ENCODE measurements around the gene PTPRZ1.

The PTPRZ1 gene

DNA sequence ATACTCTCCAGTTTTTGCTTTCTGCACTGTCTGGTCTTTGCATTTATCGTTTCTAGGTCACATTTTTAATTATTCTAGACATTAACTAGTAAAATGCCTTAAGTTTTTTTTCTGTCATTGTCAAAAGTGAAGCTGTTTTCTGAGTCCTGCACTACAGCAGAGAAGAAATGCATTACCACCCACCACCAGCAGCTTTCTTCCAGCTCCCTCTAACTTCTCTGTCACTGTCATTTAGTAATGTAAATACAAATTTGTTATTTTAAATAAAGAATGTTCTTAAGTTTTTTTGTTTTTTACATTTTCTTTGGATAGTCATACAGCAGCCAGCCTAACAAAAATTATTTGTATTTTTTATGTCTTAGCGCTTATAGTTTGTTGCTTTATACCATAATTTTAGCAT lies 18.8 kb downstream of the PTPRZ1 start:
- no peak for DNase-seq (ENCODE audit: low read depth in 3 of 3)

DNA sequence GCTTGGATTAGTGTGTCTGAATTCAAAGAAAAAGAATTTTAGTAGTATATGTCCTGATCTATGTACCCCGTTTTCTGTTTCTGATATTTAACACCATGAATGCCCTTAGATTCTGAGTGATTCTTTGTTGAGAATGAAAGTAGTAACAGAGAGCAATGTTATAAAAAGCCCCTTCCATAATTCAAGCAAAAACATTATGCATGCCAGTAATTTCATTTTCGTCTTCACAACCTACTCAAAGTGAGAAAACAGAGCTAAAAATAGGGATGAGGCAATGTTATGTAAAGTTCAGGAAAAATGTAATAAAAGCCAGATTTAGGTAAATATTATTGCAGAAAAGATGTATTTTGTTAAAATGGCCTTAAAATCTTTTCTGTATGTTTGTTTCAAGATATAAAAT lies 28.1 kb downstream of the PTPRZ1 start:
- no peak for DNase-seq (ENCODE audit: low read depth in 3 of 3)

DNA sequence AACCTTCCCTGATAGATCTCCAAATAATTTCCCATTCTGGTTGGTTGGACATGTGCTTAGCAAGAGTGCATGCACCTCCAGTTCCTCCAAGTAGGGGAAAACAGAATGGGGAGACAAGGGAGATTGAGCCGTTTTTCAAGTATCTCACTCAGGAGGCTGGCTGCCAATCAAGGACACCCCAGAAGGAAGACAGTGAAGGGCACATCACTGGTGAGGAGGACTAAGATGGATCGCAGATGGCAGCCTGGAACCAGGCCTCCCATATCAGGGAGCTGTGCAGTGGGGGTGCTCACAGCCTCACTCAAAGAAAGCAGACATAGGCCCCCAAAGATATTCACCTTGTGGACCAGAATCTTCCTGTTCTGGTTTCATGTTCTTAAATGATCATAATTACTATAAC lies 31.2 kb downstream of the PTPRZ1 start:
- DNase-seq (ENCODE audit: low read depth in 3 of 3), result no peak

DNA sequence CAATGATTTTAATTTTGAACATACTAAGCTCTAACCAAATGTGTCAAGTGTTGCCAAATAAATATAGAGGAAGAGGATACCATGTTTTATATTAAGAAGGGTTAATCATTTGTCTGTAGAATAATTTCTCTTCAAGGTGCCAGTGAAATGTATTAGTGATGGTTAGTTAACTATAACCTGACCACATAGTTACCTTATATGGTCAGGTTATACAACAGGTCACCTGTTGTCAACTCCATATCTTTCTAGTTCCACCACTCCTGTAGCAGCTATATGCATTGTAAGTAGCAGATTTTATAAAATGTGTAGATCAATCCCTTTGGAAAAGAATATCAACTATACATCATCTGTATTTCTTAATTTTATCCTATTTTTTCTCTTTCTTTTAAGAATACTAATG lies 35.1 kb downstream of the PTPRZ1 start:
- DNase-seq (ENCODE audit: low read depth in 3 of 3), result no peak

DNA sequence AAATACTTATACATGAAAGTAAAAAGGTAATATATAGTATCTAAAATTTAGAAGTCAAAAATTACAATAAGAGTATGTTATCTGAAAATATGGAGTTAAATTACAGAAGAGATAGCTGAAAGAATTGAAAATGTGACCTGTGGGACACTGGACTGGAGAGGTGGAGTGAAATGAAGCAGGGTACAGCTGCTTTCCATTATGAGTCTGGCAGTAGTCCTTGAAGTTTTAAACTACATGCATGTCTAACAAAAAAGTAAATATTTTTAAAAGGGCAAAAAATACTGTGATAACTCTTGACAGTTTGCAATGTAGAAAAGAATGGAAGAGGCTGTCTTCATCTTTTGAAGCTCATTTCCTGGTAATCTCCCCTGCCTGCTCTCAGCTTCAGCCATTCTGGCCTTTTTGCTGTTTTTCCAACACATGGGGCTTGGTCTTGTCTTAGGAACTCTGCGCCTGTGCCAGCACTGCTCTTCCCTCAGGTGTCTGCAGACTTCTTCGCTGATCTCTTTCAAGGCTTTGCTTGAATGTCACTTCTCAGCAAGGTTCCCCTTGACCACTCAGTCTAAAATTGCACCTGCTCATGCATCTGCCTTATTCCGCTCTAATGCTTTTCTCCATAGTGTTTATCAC lies 36.9 kb downstream of the PTPRZ1 start:
- DNase-seq (ENCODE audit: low read depth in 3 of 3), result no peak

DNA sequence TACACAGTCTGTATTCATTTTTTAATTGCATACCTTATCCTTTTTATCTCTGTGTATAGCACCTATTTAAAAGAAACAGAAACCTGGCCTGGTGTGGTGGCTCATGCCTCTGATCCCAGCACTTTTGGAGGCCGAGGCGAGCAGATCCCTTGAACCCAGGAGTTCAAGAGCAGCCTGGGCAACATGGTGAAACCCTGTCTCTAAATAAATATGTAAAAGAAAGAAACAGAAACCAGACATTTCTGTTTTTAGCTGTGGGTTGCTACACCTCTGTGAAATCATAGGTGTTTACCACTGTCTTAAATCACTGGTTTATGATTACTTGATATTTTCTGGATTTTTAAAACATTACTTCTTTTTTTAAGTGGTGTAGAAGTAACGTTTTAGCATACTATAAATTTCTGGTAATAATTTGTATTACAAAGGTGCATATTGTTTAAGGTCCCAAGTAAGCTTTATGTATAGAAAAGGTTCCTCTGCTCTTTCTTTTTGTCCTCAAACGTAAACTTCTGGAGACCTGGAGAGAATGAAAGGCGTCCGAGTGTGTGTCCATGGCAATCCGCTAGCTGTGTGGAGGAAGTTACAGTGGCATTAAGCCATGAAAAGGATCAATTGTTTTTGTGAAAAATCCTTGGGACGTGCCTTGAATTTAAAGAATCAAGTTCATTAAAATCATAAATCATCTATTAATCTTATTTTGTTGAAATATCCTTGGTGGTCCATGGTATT lies 41.1 kb downstream of the PTPRZ1 start:
- DNase-seq (ENCODE audit: low read depth in 3 of 3), result no peak

DNA sequence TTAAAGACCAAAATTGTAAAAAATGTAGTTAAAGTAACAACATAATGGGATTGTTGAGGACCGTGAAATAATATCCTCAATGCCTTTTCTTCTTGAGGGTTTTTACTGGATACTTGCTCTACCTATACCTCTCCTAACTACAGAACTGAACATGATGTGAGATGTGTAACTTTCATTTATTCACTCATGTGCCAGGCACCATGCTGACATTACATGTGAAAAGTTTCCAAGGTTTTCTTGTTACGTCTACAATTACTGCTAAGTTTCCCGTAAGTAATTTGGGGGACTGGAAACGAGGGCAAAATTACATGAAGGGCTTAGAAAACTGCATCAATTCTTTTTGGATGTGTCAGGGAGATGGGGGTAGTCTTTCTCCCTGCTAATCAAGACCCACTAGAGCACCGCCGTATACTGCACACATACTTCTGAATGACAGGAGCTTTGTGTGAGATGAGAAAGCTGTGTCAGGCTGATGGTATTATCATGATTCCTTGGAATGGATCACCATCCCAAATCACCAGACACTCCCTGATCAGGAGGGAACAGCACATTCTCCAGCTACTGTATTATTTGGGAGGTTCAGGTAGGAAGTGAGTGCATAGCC lies 41.8 kb downstream of the PTPRZ1 start:
- no peak for DNase-seq (ENCODE audit: low read depth in 3 of 3)

DNA sequence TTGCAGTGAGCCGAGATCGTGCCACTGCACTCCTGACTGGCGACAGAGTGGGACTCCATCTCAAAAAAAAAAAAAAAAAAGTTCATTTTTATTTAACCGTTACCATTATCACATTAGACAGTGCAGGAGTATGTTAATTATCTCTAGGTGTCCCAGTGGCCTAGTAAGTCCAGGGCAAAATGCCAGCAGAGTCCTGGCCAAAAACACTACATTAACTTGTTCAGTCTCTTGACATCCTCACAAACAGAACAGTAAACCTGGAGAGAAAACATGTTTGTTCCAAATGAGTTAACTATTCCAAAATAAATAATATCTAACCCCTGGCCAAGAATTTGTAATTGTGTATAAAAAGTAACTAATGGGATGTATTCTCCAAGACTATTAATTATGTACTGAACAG lies 43.2 kb downstream of the PTPRZ1 start:
- DNase-seq (ENCODE audit: low read depth in 3 of 3), result no peak

DNA sequence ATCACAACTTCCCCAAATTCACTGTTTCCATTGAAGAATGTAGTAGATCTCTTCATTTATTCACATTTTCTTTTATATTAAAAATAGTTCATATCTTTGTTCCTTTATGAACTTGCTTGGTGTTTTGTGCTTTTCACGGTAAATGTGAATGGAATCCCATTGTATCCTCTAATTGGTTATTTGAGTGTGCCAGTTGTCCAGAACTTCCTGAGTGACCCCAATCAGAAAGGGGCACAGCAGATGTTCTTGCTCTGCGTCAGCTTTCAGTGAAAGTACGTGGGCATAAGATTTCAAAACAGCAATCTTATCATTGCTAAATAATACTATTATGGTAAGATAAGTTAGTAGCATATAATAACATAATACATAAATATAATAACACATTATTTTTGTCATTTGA lies 47.0 kb downstream of the PTPRZ1 start:
- no peak for DNase-seq (ENCODE audit: low read depth in 3 of 3)

DNA sequence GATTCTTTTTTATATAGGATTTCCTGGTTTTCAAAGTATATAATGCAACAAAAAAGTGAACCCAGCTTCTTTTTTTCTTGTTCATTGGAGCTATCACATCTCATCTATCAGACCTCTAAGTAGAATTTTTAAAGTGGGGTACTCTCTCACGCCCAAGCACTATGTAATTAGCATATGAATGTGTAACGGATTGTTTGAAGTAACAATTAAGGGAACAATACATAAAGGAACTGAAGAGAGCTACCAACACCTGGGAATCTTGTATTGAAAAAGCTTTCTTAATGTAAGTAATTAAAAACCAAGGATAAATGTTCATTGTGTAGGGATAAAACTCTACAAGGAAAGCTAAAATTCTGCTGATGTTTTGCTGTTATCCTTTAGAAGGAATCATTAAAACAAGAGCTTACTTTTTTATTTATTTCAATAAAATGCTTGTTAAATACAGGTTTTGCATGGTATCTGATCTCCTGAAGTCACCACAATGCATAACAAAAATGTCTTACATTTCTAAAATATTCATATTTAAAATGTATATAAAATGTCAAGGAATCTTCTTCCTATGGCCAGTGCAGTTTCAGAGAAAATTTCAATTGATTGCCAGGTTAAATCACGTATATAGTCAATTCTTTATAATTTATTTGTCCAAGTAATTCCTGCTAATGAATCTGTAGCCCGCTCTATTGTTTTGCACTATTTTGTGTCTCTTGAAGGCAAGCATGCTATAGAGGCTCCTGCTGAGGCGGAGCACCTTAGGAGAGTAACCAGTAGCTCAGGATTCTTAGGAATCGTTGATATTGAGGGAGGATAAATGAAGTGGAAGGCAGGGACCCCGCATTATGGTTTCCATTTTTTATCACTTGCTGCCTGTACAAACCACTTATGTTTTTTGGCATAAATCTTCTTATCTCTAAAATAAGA lies 51.6 kb downstream of the PTPRZ1 start:
- DNase-seq (ENCODE audit: low read depth in 3 of 3), result no peak

DNA sequence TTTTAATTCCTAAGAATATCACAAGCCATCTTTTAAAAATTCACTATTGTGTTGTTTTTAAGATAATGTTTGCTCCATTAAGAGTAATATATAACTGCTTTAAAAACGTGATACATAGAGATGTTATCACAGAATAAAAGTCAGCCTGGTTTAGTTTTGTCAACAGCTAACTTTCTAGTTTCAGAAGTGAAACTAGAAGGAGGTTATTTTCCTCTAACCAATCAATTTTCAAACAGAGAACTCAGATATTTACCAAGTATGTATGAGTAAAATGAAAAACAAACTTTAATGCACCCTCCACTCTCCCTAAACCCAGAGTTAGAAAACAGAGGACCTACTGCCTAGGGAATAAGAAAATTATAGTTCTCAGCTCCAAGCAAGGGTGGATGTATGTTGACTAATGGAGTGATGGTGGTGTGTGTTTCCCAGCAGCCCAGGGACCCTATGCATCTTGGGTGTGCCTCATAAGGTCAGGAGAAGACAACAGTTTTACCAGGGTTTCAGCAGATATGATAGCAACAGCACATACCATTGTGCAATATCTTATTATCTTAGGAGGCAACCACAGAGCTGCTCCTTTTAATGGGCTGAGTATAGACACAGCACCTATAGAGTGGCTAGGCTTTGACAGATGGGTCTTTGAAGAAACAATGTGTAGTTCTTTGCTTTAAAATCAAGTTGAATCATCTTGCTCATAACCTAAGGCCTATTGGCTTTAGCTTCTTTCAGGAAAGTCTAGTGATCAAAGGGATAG lies 58.4 kb downstream of the PTPRZ1 start:
- no peak for DNase-seq (ENCODE audit: low read depth in 3 of 3)

DNA sequence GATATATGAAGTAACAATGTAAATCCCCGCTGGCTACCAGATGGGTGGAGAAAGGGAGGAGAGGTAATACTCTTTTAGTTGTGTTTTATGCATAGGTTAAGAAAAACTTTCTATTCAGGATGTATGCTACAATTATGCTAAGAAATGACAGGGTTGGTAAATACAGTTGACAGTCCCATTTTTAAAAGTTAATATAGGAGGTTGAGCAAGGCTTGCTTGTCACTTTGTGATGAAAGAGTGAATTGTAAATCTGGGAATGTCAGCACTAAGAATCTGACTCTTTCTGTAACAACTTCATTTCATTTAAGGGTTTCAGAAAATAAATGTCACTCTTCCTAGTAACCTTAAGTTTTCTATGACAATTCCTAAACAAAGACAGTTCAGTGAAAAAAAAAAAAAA lies 59.8 kb downstream of the PTPRZ1 start:
- DNase-seq (ENCODE audit: low read depth in 3 of 3), result no peak

DNA sequence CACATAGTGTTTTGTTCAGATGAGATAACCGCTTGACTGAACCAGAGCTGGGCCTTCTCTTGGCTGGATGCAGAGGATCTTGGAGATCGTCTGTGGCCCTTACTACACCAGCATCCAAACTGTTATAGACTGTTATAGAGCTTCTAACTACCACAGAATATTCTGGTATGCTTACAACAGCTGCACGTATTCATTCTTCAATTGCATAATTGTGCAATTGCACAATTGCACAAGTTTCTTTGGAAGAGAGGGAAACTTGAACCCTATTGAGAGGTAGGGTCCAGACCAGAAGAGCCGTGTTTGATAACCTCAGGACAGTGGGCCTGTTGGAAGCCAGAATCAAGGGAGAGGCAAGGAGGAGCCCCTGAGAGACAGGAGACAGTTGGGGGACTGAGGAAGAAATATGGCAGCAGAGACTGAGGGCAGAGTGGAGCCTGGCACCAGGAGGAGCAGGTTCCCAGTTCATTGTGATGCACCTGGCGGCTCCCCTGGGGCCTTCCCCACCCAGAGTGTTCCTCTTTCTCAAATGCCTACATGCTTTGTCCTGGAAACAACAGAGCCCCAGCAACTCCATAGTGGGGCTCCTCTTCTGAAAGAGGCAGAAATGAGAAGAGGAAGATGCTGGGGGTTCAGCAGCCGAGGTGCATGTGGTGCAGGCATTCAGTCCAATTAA lies 64.1 kb downstream of the PTPRZ1 start:
- DNase-seq (ENCODE audit: low read depth in 3 of 3), result no peak

DNA sequence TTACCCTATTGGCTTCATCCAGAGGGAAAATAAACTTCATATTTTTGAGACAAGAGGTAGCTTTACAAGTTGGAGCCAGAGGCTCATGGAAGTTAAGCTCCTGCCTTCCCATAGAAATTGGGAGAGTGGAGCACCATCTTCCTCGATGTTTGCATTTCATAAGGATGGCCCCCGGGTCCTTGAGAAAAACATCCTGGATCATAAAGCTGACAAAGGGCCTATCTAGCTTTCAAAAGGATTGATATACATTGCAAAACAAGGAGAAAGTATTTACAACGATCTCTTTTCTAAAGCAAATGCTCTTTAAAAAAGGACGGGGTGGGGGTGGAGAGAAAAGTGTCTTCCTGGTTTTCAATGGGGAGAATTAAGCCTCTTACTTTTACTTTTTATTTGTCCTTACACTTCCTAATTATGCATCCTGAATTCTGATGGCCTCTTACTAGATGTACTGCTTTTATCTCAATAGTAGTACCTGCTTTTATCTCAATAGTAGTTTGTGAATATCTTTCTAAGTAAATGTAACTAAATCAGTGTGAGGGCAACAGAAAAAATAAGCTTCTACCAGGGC lies 65.6 kb downstream of the PTPRZ1 start:
- DNase-seq (ENCODE audit: low read depth in 3 of 3), result no peak

DNA sequence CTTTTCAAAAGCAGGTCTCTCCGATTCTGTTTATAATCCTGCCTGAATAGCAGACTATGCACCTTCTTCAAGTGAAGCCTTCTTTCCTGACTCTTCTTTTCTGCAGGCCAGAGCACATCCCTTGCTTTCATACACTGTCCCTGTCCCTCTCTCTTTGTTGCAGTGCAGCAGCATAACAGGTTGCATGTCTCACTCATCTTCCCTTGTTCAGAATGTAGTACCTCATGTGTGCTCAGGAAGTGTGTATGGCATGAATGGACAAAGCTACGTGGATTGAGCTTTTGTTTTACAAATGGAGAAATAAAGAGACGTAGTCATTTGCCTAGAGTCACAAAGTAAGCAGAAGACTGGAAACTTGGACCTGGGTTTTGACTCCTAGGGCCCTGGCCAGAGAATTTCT lies 68.0 kb downstream of the PTPRZ1 start:
- DNase-seq (ENCODE audit: low read depth in 3 of 3), result no peak

DNA sequence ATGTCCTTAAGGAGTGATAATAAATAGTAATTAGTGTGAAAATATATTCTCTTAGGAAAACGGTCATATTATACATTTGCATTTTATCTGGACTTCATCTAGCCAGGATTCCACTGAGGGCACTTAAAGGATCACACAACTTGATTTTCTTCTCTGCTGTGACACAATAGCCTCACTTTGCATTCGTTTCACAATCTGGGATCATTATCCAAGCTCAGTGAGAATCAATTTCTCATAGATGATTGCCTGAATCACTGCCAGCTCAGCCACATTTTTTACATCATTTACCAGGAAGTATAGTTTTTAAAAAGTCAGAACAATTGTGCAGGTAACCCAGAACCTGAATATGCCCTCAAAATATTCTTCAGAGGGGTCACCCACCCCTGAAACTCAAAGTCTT lies 68.9 kb downstream of the PTPRZ1 start:
- DNase-seq (ENCODE audit: low read depth in 3 of 3), result no peak

DNA sequence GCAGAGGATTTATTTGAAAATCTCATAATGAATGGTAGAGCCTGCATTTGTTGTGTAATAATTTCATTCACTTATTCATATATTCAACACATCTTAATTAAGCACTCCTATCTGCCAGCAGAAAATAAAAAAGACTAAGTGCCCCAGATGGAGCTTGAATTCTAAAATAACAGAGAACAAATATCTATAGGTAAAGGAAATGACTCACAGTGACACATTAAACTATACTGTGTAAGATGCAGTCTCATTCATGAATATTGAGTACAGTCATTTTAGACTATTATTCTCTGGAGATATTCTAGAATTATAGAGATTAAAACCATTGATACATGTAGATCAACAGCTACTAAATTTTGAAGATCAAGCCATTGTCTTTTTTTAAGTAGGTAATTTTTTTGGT lies 72.1 kb downstream of the PTPRZ1 start:
- DNase-seq (ENCODE audit: low read depth in 3 of 3), result no peak

DNA sequence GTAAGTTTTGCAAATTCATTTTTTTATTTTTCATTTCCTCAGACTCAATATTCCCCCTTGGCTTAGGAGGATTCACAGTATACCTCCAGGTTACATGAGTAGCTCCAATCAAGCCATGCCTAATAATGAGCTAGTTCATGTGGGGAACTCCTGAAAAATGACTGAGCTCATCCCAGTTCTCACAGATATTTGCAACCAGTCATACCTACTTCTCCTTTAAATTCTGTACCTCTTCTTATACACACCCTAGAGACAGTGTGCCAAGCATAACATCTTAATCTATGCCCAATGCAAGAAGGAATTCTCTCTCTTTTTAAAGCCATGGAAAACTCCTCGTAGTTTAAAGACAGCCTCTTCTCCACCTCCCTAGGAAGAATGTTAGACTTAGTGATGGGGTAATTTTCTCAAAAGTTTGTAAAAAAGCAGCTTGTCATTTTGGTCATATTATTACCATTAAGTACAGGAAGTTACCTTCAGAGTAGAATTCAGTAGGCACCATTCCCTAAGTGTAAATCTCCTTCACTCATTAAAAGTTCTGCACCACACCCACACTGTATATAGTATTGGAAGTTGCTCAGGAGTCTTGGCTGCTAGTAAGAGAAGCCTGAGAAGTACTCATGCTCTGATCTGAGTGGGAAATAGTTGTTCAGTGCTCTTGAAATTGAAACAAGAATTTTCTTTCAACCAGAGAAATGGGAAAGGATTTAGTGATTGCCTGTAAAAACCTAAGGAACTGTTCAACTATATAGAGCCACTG lies 72.7 kb downstream of the PTPRZ1 start:
- DNase-seq (ENCODE audit: low read depth in 3 of 3), result no peak

DNA sequence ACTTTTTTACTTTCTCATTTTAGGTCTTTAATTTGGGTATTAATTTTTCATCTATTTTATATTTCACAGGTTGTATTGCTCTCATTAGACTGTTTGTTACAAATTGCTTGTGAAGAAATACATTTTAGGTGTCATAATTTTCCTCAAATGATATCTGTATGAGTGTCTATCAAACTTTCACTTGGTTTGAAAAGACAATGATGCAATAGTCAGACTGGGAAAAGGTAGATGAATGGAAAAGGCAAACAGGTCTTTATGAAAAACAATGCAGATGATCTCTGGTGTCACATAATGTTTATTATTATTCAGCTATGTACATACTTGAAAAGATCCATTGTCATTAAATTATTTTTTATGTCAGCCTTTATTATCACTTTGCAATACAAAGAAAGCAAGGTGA lies 80.2 kb downstream of the PTPRZ1 start:
- DNase-seq (ENCODE audit: low read depth in 3 of 3), result no peak

DNA sequence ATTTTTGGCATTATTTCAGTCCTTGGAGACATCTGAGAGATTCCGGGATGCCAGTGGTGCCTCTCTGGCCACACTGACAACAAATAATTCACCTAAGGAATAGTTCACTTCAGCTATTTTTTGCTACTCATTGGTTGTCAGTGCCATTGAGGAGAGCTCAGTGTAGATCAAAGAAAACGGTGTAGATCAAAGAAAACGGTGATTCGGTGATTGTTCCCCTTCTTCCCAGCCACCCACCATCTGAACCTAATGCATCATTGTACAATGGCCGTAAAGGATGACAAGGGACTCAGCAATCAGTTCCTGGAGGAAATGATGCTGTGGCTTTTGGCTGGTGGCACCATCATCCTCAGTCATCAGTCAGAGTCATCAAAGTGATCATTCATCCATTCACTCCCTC lies 80.6 kb downstream of the PTPRZ1 start:
- no peak for DNase-seq (ENCODE audit: low read depth in 3 of 3)

Data from stimulated activated CD4-positive, alpha-beta T cell treated with anti-CD3 and anti-CD28 coated beads, TNF-alpha, amount 100 ng/mL, for 48 hours (primary cell).